ENCODE results near the gene PRR3. TPM values are rescaled to one million over a fixed set of nuclear protein-coding genes. Genes with fewer than 3 reads are reported as not detected.

PRR3 gene
- total and polyA plus RNA-seq, 2 experiments from 2014 or later: 10.9 to 15.2 TPM

DNA sequence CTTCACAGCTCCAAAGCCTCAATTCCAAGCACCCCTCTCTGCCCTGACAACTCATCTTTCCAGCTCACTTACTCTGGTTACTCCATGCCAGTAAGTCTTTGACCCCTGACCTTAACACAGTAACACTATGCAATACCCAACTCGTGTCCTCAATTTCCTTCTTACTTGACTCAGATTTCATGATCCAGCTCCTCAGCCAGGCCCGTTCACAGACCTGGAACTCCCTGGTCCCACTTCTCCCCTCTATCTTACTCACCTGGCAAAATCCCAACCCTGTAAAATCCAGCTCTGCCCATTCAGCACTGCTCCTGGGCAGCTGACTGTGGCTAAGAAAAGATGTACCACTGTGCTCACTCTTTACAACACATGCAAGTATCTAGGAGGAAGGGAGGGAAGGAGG, 8.7 kb upstream of the PRR3 start (continued):
- TF ChIP-seq, protein P1, sequence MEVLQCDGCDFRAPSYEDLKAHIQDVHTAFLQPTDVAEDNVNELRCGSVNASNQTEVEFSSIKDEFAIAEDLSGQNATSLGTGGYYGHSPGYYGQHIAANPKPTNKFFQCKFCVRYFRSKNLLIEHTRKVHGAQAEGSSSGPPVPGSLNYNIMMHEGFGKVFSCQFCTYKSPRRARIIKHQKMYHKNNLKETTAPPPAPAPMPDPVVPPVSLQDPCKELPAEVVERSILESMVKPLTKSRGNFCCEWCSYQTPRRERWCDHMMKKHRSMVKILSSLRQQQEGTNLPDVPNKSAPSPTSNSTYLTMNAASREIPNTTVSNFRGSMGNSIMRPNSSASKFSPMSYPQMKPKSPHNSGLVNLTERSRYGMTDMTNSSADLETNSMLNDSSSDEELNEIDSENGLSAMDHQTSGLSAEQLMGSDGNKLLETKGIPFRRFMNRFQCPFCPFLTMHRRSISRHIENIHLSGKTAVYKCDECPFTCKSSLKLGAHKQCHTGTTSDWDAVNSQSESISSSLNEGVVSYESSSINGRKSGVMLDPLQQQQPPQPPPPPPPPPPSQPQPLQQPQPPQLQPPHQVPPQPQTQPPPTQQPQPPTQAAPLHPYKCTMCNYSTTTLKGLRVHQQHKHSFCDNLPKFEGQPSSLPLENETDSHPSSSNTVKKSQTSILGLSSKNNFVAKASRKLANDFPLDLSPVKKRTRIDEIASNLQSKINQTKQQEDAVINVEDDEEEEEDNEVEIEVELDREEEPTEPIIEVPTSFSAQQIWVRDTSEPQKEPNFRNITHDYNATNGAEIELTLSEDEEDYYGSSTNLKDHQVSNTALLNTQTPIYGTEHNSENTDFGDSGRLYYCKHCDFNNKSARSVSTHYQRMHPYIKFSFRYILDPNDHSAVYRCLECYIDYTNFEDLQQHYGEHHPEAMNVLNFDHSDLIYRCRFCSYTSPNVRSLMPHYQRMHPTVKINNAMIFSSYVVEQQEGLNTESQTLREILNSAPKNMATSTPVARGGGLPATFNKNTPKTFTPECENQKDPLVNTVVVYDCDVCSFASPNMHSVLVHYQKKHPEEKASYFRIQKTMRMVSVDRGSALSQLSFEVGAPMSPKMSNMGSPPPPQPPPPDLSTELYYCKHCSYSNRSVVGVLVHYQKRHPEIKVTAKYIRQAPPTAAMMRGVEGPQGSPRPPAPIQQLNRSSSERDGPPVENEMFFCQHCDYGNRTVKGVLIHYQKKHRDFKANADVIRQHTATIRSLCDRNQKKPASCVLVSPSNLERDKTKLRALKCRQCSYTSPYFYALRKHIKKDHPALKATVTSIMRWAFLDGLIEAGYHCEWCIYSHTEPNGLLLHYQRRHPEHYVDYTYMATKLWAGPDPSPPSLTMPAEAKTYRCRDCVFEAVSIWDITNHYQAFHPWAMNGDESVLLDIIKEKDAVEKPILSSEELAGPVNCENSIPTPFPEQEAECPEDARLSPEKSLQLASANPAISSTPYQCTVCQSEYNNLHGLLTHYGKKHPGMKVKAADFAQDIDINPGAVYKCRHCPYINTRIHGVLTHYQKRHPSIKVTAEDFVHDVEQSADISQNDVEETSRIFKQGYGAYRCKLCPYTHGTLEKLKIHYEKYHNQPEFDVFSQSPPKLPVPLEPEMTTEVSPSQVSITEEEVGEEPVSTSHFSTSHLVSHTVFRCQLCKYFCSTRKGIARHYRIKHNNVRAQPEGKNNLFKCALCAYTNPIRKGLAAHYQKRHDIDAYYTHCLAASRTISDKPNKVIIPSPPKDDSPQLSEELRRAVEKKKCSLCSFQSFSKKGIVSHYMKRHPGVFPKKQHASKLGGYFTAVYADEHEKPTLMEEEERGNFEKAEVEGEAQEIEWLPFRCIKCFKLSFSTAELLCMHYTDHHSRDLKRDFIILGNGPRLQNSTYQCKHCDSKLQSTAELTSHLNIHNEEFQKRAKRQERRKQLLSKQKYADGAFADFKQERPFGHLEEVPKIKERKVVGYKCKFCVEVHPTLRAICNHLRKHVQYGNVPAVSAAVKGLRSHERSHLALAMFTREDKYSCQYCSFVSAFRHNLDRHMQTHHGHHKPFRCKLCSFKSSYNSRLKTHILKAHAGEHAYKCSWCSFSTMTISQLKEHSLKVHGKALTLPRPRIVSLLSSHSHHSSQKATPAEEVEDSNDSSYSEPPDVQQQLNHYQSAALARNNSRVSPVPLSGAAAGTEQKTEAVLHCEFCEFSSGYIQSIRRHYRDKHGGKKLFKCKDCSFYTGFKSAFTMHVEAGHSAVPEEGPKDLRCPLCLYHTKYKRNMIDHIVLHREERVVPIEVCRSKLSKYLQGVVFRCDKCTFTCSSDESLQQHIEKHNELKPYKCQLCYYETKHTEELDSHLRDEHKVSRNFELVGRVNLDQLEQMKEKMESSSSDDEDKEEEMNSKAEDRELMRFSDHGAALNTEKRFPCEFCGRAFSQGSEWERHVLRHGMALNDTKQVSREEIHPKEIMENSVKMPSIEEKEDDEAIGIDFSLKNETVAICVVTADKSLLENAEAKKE (CRISPR knock-in tag; IDR thresholded peaks at IDR 0.05): no peak

DNA sequence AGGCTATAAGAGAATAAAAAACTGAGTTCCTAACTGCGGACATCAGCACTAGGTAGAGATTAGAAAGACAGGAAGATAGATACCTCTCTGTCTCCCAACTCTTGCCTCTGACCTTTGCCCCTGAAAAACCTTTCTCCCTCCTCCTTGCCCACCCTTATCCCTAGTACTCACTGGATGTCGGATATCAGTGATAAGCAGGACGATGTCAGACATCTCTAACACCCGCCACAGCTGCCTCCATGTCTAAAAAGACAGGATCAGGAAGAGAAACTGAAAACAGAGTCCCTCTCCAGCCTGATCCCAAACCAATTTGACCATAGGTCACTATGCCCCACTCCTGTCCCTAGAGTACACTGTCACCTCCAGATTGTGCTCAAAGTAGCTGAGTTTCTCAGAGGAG, 2.7 kb upstream of the PRR3 start:
- DNase-seq (ENCODE audit: low spot score) (no peak), ATAC-seq (no peak)
- H3K27ac ChIP-seq (ENCODE audit: low read depth): no peak overlapping the region
- Mint-ChIP-seq H3K4me3 (peak overlapping the region; percentile 98), H3K9me3 (peaks cover 3% of the 10 kb centered on the region; the same call in 1 of the 3 replicates), H3K27ac (no peak overlapping the region), H3K4me1 (peaks cover 12% of the 10 kb centered on the region), H3K36me3 (ENCODE audit: low read depth) (peaks cover 64% of the 10 kb centered on the region), H3K27me3 (ENCODE audit: insufficient read depth, low read depth, poor library complexity) (peaks cover 14% of the 10 kb centered on the region)
- peaks cover 33% of the 10 kb centered on the region for H3K79me2 ChIP-seq (replicated peaks; ENCODE audit: insufficient read depth)
- peak overlapping the region; percentile 65; the same call in 1 of the 2 replicates for H3K4me3 ChIP-seq
- no peaks in the 10 kb centered on the region for H3K27me3 ChIP-seq (ENCODE audit: insufficient read depth)
- H3F3A ChIP-seq (replicated peaks; ENCODE audit: low read depth): peaks cover 20% of the 10 kb centered on the region; the same call in 1 of the 2 replicates
- H3K4me2 ChIP-seq: peak overlapping the region; percentile 80
- H2AFZ ChIP-seq: no peak overlapping the region
- H4K20me1 ChIP-seq (replicated peaks; ENCODE audit: insufficient read depth): peaks cover 14% of the 10 kb centered on the region
- H3K4me1 ChIP-seq (ENCODE audit: insufficient read depth): peaks cover 9% of the 10 kb centered on the region; the same call in 1 of the 2 replicates
- no peaks in the 10 kb centered on the region for H3K9me2 ChIP-seq (ENCODE audit: insufficient read depth)
- TF ChIP-seq, protein P2, sequence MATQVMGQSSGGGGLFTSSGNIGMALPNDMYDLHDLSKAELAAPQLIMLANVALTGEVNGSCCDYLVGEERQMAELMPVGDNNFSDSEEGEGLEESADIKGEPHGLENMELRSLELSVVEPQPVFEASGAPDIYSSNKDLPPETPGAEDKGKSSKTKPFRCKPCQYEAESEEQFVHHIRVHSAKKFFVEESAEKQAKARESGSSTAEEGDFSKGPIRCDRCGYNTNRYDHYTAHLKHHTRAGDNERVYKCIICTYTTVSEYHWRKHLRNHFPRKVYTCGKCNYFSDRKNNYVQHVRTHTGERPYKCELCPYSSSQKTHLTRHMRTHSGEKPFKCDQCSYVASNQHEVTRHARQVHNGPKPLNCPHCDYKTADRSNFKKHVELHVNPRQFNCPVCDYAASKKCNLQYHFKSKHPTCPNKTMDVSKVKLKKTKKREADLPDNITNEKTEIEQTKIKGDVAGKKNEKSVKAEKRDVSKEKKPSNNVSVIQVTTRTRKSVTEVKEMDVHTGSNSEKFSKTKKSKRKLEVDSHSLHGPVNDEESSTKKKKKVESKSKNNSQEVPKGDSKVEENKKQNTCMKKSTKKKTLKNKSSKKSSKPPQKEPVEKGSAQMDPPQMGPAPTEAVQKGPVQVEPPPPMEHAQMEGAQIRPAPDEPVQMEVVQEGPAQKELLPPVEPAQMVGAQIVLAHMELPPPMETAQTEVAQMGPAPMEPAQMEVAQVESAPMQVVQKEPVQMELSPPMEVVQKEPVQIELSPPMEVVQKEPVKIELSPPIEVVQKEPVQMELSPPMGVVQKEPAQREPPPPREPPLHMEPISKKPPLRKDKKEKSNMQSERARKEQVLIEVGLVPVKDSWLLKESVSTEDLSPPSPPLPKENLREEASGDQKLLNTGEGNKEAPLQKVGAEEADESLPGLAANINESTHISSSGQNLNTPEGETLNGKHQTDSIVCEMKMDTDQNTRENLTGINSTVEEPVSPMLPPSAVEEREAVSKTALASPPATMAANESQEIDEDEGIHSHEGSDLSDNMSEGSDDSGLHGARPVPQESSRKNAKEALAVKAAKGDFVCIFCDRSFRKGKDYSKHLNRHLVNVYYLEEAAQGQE (IDR thresholded peaks at IDR 0.05; ENCODE audit: unreplicated experiment): no peak
- TF ChIP-seq EZH2 (IDR thresholded peaks at IDR 0.05; ENCODE audit: low read depth, unreplicated experiment) (no peak), EZH2phosphoT487 (IDR thresholded peaks at IDR 0.05; ENCODE audit: unreplicated experiment) (no peak), POLR2AphosphoS5 (IDR thresholded peaks at IDR 0.05; ENCODE audit: low read depth) (no peak)
- TF ChIP-seq, protein P1 (CRISPR knock-in tag; IDR thresholded peaks at IDR 0.05): no peak
- H3K36me3 ChIP-seq (ENCODE audit: insufficient read depth): no peaks in the 10 kb centered on the region; the same call in 1 of the 2 replicates
